Hepatocyte (in vitro differentiated cells): ENCODE measurements around the gene ZNF10. TPM values are rescaled to one million over a fixed set of nuclear protein-coding genes. Genes with fewer than 3 reads are reported as not detected.

Source experiments
- DNase-seq: peaks from one replicate; pipeline ENCODE4 v3.0.0-alpha.2; 2016; ENCODE audit warnings: low spot score
- H2AFZ ChIP-seq: fragments of 200-600 bp; sonication (generic); 2 replicates; pipeline ENCODE4 v1.6.0; 2016; ENCODE audit warnings: antibody characterized with exemption, mild to moderate bottlenecking
- H3K27ac ChIP-seq: fragments of 200-600 bp; sonication (generic); 2 replicates; pipeline ENCODE4 v1.5.1; 2016; ENCODE audit warnings: mild to moderate bottlenecking
- H3K27me3 ChIP-seq: fragments of 200-600 bp; sonication (generic); 2 replicates; pipeline ENCODE4 v1.6.1; 2016
- H3K36me3 ChIP-seq: fragments of 200-600 bp; sonication (generic); replicated peaks from 2 replicates; pipeline ENCODE4 v1.5.1; 2016; ENCODE audit warnings: low read depth; ENCODE audit not compliant: insufficient read depth
- H3K4me1 ChIP-seq: fragments of 200-600 bp; sonication (generic); 2 replicates; pipeline ENCODE4 v1.5.1; 2016; ENCODE audit warnings: mild to moderate bottlenecking, moderate library complexity; ENCODE audit not compliant: insufficient read depth
- H3K4me2 ChIP-seq: fragments of 200-600 bp; sonication (generic); 2 replicates; pipeline ENCODE4 v1.6.0; 2016
- H3K4me3 ChIP-seq: fragments of 200-600 bp; sonication (generic); 2 replicates; pipeline ENCODE4 v1.5.1; 2016; ENCODE audit warnings: mild to moderate bottlenecking
- H3K79me2 ChIP-seq: fragments of 200-600 bp; sonication (generic); 2 replicates; pipeline ENCODE4 v1.6.0; 2017; ENCODE audit warnings: mild to moderate bottlenecking
- H3K9me2 ChIP-seq: fragments of 200-600 bp; sonication (generic); replicated peaks from 2 replicates; pipeline ENCODE4 v1.6.0; 2017; ENCODE audit warnings: mild to moderate bottlenecking; ENCODE audit not compliant: insufficient read depth
- H3K9me3 ChIP-seq: fragments of 200-600 bp; sonication (generic); 2 replicates; pipeline ENCODE4 v1.5.1; 2016; ENCODE audit warnings: low read depth, mild to moderate bottlenecking
- H4K20me1 ChIP-seq: fragments of 200-600 bp; sonication (generic); 2 replicates; pipeline ENCODE4 v1.6.0; 2016; ENCODE audit warnings: mild to moderate bottlenecking; ENCODE audit not compliant: insufficient read depth, poor library complexity, severe bottlenecking
- EZH2 ChIP-seq: fragments of 200-600 bp; sonication (generic); IDR thresholded peaks from 2 replicates; pipeline ENCODE4 v1.6.1; 2016; ENCODE audit warnings: antibody characterized with exemption, mild to moderate bottlenecking, borderline replicate concordance
- EZH2phosphoT487 ChIP-seq: fragments of 200-600 bp; sonication (generic); IDR thresholded peaks from one replicate; pipeline ENCODE4 v1.6.1; 2018; ENCODE audit warnings: antibody characterized with exemption, mild to moderate bottlenecking, low read depth, moderate library complexity; ENCODE audit not compliant: unreplicated experiment, severe bottlenecking
- WGBS: methylation state at CpG from one replicate; pipeline ENCODE4 v1.1.6; 2016; ENCODE audit warnings: low lambda C conversion rate; ENCODE audit errors: missing lambda C conversion rate; 5-methylcytosine and 5-hydroxymethylcytosine counted together
- polyA plus RNA-seq: library from polyadenylated mRNA; unstranded; fragments of >200 nt; fragmentation: Nextera tagmentation; extraction: Ambion mirVana; gene quantifications from 2 replicates; pipeline ENCODE4 v1.2.1, GENCODE V29; 2016
- total RNA-seq: library from RNA; depleted of rRNA; stranded (reverse); fragments of >200 nt; gene quantifications from 2 replicates; pipeline ENCODE4 v1.2.3, GENCODE V29; 2014
- TF ChIP-seq, protein P1 (sequence below): fragments of 200-600 bp; sonication (generic); IDR thresholded peaks from 2 replicates; pipeline ENCODE4 v1.5.1; 2016; ENCODE audit warnings: antibody characterized with exemption, mild to moderate bottlenecking; ENCODE audit not compliant: poor library complexity

Gene ZNF10
- total and polyA plus RNA-seq, 2 experiments from 2014 or later = 7.3 to 14.4 TPM

DNA sequence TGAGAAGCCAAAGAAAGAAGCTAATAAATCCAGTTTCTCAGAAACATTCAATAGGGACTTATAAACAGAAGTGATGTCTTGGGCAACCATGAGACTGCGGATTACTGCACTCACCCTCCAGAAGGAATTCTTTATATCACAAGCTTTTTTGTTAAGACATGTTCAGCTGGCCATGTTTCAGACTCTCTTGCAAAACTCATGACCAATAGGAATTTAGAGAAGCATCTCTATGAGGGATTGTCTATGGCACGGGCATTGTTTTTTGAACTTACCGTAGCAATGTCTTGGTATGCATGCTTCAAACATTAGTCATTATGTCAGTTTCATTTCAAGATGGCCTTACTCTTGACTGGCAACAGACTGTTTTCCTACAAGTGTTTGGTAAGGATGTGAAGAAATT is 35.3 kb downstream of the ZNF10 start:
- no peak overlapping the region for H3K27ac ChIP-seq
- H4K20me1 ChIP-seq = no peaks in the 10 kb centered on the region
- H3K4me1 ChIP-seq = no peaks in the 10 kb centered on the region
- H3K27me3 ChIP-seq = no peaks in the 10 kb centered on the region
- no peaks in the 10 kb centered on the region for H3K79me2 ChIP-seq
- no peak overlapping the region for H2AFZ ChIP-seq
- no peak for DNase-seq
- 91% methylated on average over 3 of the region's 3 CpGs for WGBS
- no peak overlapping the region for H3K4me3 ChIP-seq
- no peak for TF ChIP-seq EZH2phosphoT487
- no peak for TF ChIP-seq EZH2
- TF ChIP-seq, protein P1, sequence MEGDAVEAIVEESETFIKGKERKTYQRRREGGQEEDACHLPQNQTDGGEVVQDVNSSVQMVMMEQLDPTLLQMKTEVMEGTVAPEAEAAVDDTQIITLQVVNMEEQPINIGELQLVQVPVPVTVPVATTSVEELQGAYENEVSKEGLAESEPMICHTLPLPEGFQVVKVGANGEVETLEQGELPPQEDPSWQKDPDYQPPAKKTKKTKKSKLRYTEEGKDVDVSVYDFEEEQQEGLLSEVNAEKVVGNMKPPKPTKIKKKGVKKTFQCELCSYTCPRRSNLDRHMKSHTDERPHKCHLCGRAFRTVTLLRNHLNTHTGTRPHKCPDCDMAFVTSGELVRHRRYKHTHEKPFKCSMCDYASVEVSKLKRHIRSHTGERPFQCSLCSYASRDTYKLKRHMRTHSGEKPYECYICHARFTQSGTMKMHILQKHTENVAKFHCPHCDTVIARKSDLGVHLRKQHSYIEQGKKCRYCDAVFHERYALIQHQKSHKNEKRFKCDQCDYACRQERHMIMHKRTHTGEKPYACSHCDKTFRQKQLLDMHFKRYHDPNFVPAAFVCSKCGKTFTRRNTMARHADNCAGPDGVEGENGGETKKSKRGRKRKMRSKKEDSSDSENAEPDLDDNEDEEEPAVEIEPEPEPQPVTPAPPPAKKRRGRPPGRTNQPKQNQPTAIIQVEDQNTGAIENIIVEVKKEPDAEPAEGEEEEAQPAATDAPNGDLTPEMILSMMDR = no peak
- H3K36me3 ChIP-seq = no peaks in the 10 kb centered on the region
- no peaks in the 10 kb centered on the region for H3K9me3 ChIP-seq
- H3K9me2 ChIP-seq = no peaks in the 10 kb centered on the region
- no peak overlapping the region for H3K4me2 ChIP-seq

DNA sequence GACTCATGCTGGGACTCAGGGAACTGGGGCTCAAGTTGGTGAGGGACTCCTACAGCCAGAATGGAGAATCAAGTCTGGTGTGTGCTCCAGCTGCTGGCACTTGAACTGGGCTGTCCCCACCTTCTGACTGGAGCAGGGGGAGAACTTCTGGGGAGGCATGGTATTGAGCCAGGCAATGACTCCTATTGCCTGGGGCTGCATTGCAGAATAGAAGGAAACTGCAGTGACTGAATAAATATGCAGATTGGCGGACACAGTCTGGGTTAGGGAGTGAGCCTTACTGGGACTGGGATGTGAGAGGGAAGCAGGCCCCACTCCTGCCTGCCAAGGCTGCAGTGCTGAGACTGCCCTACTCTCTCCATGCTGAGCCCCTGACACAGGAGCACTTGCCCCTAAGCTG is 42.1 kb downstream of the ZNF10 start:
- Histone ChIP-seq H2AFZ (no peak overlapping the region), H3K9me3 (peaks cover 11% of the 10 kb centered on the region), H3K4me1 (no peaks in the 10 kb centered on the region), H3K79me2 (no peaks in the 10 kb centered on the region), H3K4me2 (no peak overlapping the region), H3K27ac (no peak overlapping the region), H3K36me3 (no peaks in the 10 kb centered on the region), H3K27me3 (no peaks in the 10 kb centered on the region), H4K20me1 (no peaks in the 10 kb centered on the region), H3K4me3 (no peak overlapping the region), H3K9me2 (no peaks in the 10 kb centered on the region)
- TF ChIP-seq EZH2phosphoT487 (no peak), EZH2 (no peak)
- TF ChIP-seq, protein P1 = no peak
- DNase-seq = no peak
- 82% methylated on average over 1 of the region's 1 CpG for WGBS

DNA sequence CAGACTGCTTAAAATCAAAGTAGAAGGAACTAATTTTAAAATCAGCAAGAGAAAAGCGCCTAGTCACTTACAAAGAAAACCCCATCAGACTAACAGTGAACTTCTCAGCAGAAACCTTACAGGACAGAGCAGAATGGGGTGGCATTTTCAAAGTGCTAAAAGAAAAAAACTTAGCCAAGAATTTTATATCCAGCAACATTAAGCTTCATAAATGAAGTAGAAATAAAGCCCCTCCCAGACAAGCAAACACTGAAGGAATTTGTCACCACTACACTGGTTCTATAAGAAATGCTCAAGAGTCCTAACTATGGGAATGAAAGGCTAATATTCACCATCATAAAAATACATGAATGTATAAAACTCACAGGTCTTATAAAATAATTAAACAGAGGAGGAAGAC is 44.5 kb downstream of the ZNF10 start:
- no peak for TF ChIP-seq EZH2phosphoT487
- TF ChIP-seq, protein P1 = no peak
- no peak for TF ChIP-seq EZH2
- H3K36me3 ChIP-seq = no peaks in the 10 kb centered on the region
- H3K27ac ChIP-seq = no peak overlapping the region
- 77% methylated on average over 1 of the region's 1 CpG for WGBS
- H3K9me2 ChIP-seq = no peaks in the 10 kb centered on the region
- DNase-seq = no peak
- H3K9me3 ChIP-seq = peaks cover 11% of the 10 kb centered on the region
- H4K20me1 ChIP-seq = no peaks in the 10 kb centered on the region
- no peak overlapping the region for H2AFZ ChIP-seq
- no peaks in the 10 kb centered on the region for H3K4me1 ChIP-seq
- H3K4me2 ChIP-seq = no peak overlapping the region
- H3K27me3 ChIP-seq = no peaks in the 10 kb centered on the region
- no peaks in the 10 kb centered on the region for H3K79me2 ChIP-seq
- H3K4me3 ChIP-seq = no peak overlapping the region

DNA sequence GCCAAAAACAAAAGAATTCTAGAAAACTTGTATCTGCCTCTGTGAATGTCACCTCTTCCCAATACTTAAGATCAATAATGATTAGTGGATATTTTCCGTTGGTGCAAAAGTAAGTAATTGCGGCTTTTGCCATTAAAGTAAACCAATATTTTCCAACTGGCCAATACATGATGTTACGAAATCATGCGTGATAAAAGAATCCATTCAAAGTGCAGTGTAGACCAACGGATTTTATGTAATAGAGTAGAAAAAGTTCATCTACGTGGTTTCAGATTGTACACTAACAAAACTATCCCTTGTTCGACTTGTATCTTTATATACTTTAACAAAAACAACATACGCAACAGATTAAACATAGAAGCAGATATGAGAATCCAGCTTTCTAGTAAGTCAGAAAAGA is 50.2 kb downstream of the ZNF10 start:
- H3K4me3 ChIP-seq = no peak overlapping the region
- no peaks in the 10 kb centered on the region for H3K27me3 ChIP-seq
- 97% methylated on average over 8 of the region's 8 CpGs for WGBS
- H3K9me3 ChIP-seq = peaks cover 24% of the 10 kb centered on the region
- H3K9me2 ChIP-seq = no peaks in the 10 kb centered on the region
- TF ChIP-seq EZH2phosphoT487 (no peak), EZH2 (no peak)
- TF ChIP-seq, protein P1 = no peak
- H3K27ac ChIP-seq = no peak overlapping the region
- peak overlapping the region; percentile 87 for H2AFZ ChIP-seq
- H3K4me2 ChIP-seq = peak overlapping the region; percentile 71
- peaks cover 5% of the 10 kb centered on the region for H3K36me3 ChIP-seq
- peaks cover 14% of the 10 kb centered on the region for H3K79me2 ChIP-seq
- no peak for DNase-seq
- H3K4me1 ChIP-seq = peaks cover 6% of the 10 kb centered on the region
- no peaks in the 10 kb centered on the region for H4K20me1 ChIP-seq
